Breast epithelium (tissue), 4 donors: Measurements from ENCODE around the gene RSAD1. TPM values are rescaled to one million over a fixed set of nuclear protein-coding genes. Genes with fewer than 3 reads are reported as not detected.

Experiments
- DNase-seq, 2 donors: peaks; one replicate each; pipeline ENCODE4 v3.0.0-alpha.2; 2019; ENCODE audit warnings: low spot score in 2 of 2
- H3K27ac ChIP-seq, 2 donors: fragments of 200-600 bp; sonication (generic) in 1 of 2; one replicate each; pipeline ENCODE4 v1.5.1; 2016 to 2019; ENCODE audit warnings: mild to moderate bottlenecking in 1 of 2
- H3K27me3 ChIP-seq, 2 donors: fragments of 200-600 bp; sonication (generic) in 1 of 2; one replicate each; pipeline versions ENCODE4 v1.5.1 to v1.6.0; 2017 to 2019; ENCODE audit warnings: control low read depth in 1 of 2, mild to moderate bottlenecking in 1 of 2
- H3K36me3 ChIP-seq: fragments of 200-600 bp; one replicate; pipeline ENCODE4 v1.5.1; 2019
- H3K4me1 ChIP-seq, 2 donors: fragments of 200-600 bp; sonication (generic); one replicate each; pipeline ENCODE4 v1.5.1; 2016 to 2019; ENCODE audit warnings: control low read depth in 1 of 2
- H3K4me3 ChIP-seq, 3 donors: fragments of 200-600 bp; sonication (generic); 1 replicate in 2 of 3; 2 replicates in 1 of 3; pipeline ENCODE4 v1.5.1; 2016 to 2019; ENCODE audit warnings: mild to moderate bottlenecking in 3 of 3, moderate library complexity in 2 of 3
- H3K9me3 ChIP-seq, 2 donors: fragments of 200-600 bp; sonication (generic) in 1 of 2; one replicate each; pipeline ENCODE4 v1.5.1; 2016 to 2019; ENCODE audit warnings: control low read depth in 1 of 2
- POLR2A ChIP-seq: fragments of 450-650 bp; IDR thresholded peaks from one replicate; pipeline ENCODE4 v1.6.1; 2016; ENCODE audit warnings: antibody characterized with exemption, mild to moderate bottlenecking, moderate library complexity
- POLR2AphosphoS5 ChIP-seq, 3 donors: sonication (generic); formaldehyde crosslinking; IDR thresholded peaks; one replicate each; pipeline ENCODE4 v1.6.1; 2017; ENCODE audit warnings: antibody characterized with exemption in 3 of 3
- intact Hi-C: fragments of 100-400 bp; cut with DNase I; formaldehyde crosslinking; loops from one replicate; pipeline ENCODE4 v1.15.1; 2023; ENCODE audit warnings: low total_unique reads
- total RNA-seq, 3 donors: library from RNA; depleted of rRNA; stranded (reverse); fragments of >200 nt; gene quantifications; one replicate each; pipeline ENCODE4 v1.1.0, GENCODE V29; 2016
- TF ChIP-seq, protein P1 (sequence below), 3 donors: fragments of 450-650 bp; IDR thresholded peaks; one replicate each; pipeline ENCODE4 v1.5.1; 2016 to 2017; ENCODE audit warnings: antibody characterized with exemption in 3 of 3, mild to moderate bottlenecking in 3 of 3, moderate library complexity in 3 of 3

Gene RSAD1
- total RNA-seq, 3 donors from 2014 or later, result 33.6 to 39.0 (median 35.1) TPM

GRCh38 chr17:50531428-50532025 is 52.9 kb downstream of the RSAD1 start:
- Histone ChIP-seq H3K4me1 (peaks cover 11 to 27% of the 10 kb centered on the region in 2 donors), H3K27ac (peak overlapping the region in 1 of 2 donors; percentile 78), H3K36me3 (no peaks in the 10 kb centered on the region), H3K9me3 (no peaks in the 10 kb centered on the region), H3K4me3 (no peak overlapping the region), H3K27me3 (peaks cover 0 to 4% of the 10 kb centered on the region in 2 donors)
- DNase-seq, result no peak
- intact Hi-C loops, result no loop called here
- TF ChIP-seq, protein P1, sequence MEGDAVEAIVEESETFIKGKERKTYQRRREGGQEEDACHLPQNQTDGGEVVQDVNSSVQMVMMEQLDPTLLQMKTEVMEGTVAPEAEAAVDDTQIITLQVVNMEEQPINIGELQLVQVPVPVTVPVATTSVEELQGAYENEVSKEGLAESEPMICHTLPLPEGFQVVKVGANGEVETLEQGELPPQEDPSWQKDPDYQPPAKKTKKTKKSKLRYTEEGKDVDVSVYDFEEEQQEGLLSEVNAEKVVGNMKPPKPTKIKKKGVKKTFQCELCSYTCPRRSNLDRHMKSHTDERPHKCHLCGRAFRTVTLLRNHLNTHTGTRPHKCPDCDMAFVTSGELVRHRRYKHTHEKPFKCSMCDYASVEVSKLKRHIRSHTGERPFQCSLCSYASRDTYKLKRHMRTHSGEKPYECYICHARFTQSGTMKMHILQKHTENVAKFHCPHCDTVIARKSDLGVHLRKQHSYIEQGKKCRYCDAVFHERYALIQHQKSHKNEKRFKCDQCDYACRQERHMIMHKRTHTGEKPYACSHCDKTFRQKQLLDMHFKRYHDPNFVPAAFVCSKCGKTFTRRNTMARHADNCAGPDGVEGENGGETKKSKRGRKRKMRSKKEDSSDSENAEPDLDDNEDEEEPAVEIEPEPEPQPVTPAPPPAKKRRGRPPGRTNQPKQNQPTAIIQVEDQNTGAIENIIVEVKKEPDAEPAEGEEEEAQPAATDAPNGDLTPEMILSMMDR (IDR thresholded peaks at IDR 0.05), result no peak
- TF ChIP-seq POLR2A (no peak), POLR2AphosphoS5 (IDR thresholded peaks at IDR 0.05) (no peak)

DNA sequence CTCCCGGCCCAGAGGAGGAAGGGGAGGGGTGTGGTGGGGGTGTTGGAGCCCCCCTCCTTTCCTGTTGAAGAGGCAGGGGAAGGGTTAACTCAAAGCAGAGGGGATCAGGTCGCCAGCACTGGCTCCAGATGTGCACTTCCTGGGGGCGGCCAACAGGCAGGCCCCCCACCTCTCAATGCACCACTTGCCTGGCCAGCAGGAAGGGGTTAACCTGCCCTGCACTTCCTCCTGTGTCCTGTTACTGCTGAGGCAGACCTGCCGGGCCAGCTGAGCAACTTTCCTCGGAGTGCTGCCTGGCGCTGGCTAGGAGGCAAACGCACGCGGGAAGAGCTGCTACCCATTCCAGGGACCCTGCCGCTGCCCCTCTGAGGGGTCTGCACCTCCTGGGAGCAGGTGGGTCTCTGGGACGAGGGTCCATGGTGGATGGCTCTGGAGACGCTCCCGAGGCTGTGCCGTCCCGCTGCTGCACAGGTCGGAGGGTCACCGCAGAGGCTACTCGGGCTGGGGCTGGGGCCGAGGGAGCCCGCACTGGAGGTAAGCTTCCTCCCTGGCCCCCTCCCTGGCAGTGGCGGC is 53.9 kb downstream of the RSAD1 start, which contains the start of gene EPN3:
Gene EPN3, plus strand, starts transcription at position 284 of the 573 bp plus-strand sequence. CDS start 3,822 bp downstream, outside the sequence.
- Histone ChIP-seq H3K27me3 (peaks cover 0 to 4% of the 10 kb centered on the region in 2 donors), H3K27ac (peak within 1 kb of the TSS; percentile 78 to 89), H3K9me3 (no peaks in the 10 kb centered on the region), H3K4me3 (peak within 1 kb of the TSS in 2 of 3 donors; percentile 52 to 72), H3K36me3 (no peaks in the 10 kb centered on the region), H3K4me1 (peaks cover 11 to 27% of the 10 kb centered on the region in 2 donors)
- intact Hi-C loops, result no loop called here
- DNase-seq, result peak; percentile 75 to 84
- TF ChIP-seq, protein P1 (IDR thresholded peaks at IDR 0.05), result peak in 2 of 3 donors; percentile 21 to 33
- TF ChIP-seq POLR2A (no peak), POLR2AphosphoS5 (IDR thresholded peaks at IDR 0.05) (peak in 1 of 3 donors; percentile 41)

- no peak for TF ChIP-seq POLR2A
- TF ChIP-seq, protein P1 (IDR thresholded peaks at IDR 0.05), result no peak
- no peak for TF ChIP-seq POLR2AphosphoS5 (IDR thresholded peaks at IDR 0.05)
- Histone ChIP-seq H3K9me3 (no peaks in the 10 kb centered on the region), H3K36me3 (no peaks in the 10 kb centered on the region), H3K4me1 (peaks cover 11 to 27% of the 10 kb centered on the region in 2 donors), H3K4me3 (peak overlapping the region in 2 of 3 donors; percentile 52 to 72), H3K27ac (peak overlapping the region; percentile 78 to 89), H3K27me3 (peaks cover 0 to 4% of the 10 kb centered on the region in 2 donors)
- DNase-seq, result no peak
- intact Hi-C loops, result no loop called here
These were observed 54.5 kb downstream of the RSAD1 start for GRCh38 chr17:50533185-50533584.

- intact Hi-C loops, result no loop called here
- H3K4me3 ChIP-seq, result peak overlapping the region in 2 of 3 donors; percentile 52 to 72
- TF ChIP-seq POLR2AphosphoS5 (IDR thresholded peaks at IDR 0.05) (no peak), POLR2A (no peak)
- TF ChIP-seq, protein P1 (IDR thresholded peaks at IDR 0.05), result no peak
- peaks cover 0 to 4% of the 10 kb centered on the region in 2 donors for H3K27me3 ChIP-seq
- H3K4me1 ChIP-seq, result peaks cover 11 to 27% of the 10 kb centered on the region in 2 donors
- peak overlapping the region; percentile 78 to 89 for H3K27ac ChIP-seq
- no peaks in the 10 kb centered on the region for H3K36me3 ChIP-seq
- no peak for DNase-seq
- H3K9me3 ChIP-seq, result no peaks in the 10 kb centered on the region
These were observed 55.1 kb downstream of the RSAD1 start for GRCh38 chr17:50533720-50534148.
